OCI-LY3 (cell line): Measurements from ENCODE around the gene POU5F1.
A peak's percentile ranks its signal among the peaks of the same experiment; 100 is the strongest.

ENCODE experiments used
- H2AFZ ChIP-seq: fragments of 200-600, 300-600 bp; shearing (Covaris generic); 2 replicates; pipeline ENCODE4 v1.6.0; 2014; ENCODE audit warnings: antibody characterized with exemption, low read depth, low read length
- H3K27ac ChIP-seq: fragments of 200-600, 300-600 bp; sonication (generic); 2 replicates; pipeline ENCODE4 v1.5.1; 2014; ENCODE audit warnings: mild to moderate bottlenecking, low read length, moderate library complexity, mixed read lengths
- H3K27me3 ChIP-seq: fragments of 200-600, 300-600 bp; sonication (generic); 2 replicates; pipeline ENCODE4 v1.6.1; 2014; ENCODE audit warnings: low read depth, low read length, mixed read lengths
- H3K36me3 ChIP-seq: fragments of 200-600, 300-600 bp; sonication (generic); replicated peaks from 2 replicates; pipeline ENCODE3; 2014; ENCODE audit warnings: low read depth, low read length, mixed read lengths
- H3K4me1 ChIP-seq: fragments of 300-600, 200-600 bp; sonication (generic); 2 replicates; pipeline ENCODE4 v1.6.1; 2014; ENCODE audit warnings: low read length, mixed read lengths
- H3K4me2 ChIP-seq: fragments of 200-600, 300-600 bp; sonication (generic); 2 replicates; pipeline ENCODE4 v1.6.1; 2014; ENCODE audit warnings: low read length, mixed read lengths
- H3K4me3 ChIP-seq: fragments of 300-600, 200-600 bp; sonication (generic); 2 replicates; pipeline ENCODE4 v1.5.1; 2014; ENCODE audit warnings: antibody characterized with exemption, mild to moderate bottlenecking, low read length, moderate library complexity
- H3K79me2 ChIP-seq: fragments of 300-600, 200-600 bp; shearing (Covaris generic); 2 replicates; pipeline ENCODE4 v1.6.1; 2014; ENCODE audit warnings: mild to moderate bottlenecking, low read length, mixed read lengths
- H3K9ac ChIP-seq: fragments of 300-600, 200-600 bp; shearing (Covaris generic); 2 replicates; pipeline ENCODE4 v1.6.0; 2014; ENCODE audit warnings: mild to moderate bottlenecking, low read length, moderate library complexity
- H3K9me3 ChIP-seq: fragments of 200-600, 300-600 bp; shearing (Covaris generic); 2 replicates; pipeline ENCODE4 v1.6.1; 2014; ENCODE audit warnings: low read length, mixed read lengths; ENCODE audit not compliant: insufficient read depth
- H4K20me1 ChIP-seq: fragments of 200-600, 300-600 bp; sonication (generic); 2 replicates; pipeline ENCODE4 v1.6.1; 2016; ENCODE audit warnings: low read length, mixed read lengths; ENCODE audit not compliant: insufficient read depth
- CTCF ChIP-seq: fragments of 200-600, 300-600 bp; sonication (generic); IDR thresholded peaks from 2 replicates; pipeline ENCODE4 v1.5.1; 2014; ENCODE audit warnings: antibody characterized with exemption, low read length, low read depth
- EZH2phosphoT487 ChIP-seq: fragments of 200-600 bp; shearing (Covaris generic); IDR thresholded peaks from 2 replicates; pipeline ENCODE4 v1.6.1; 2018; ENCODE audit warnings: antibody characterized with exemption, mixed run types, low read depth

POU5F1 gene

GRCh38 chr6:31139599-31139998, 30.9 kb downstream of the POU5F1 start:
- Histone ChIP-seq H3K9me3 (no peaks in the 10 kb centered on the region), H3K79me2 (no peaks in the 10 kb centered on the region), H3K4me2 (no peak overlapping the region), H3K36me3 (no peaks in the 10 kb centered on the region), H4K20me1 (no peaks in the 10 kb centered on the region), H3K4me1 (peaks cover 6% of the 10 kb centered on the region), H2AFZ (no peak overlapping the region), H3K27ac (no peak overlapping the region), H3K9ac (no peak overlapping the region), H3K4me3 (no peak overlapping the region), H3K27me3 (no peaks in the 10 kb centered on the region)
- TF ChIP-seq EZH2phosphoT487, result no peak
- no peak for TF ChIP-seq CTCF

GRCh38 chr6:31138982-31139381, 31.5 kb downstream of the POU5F1 start, which contains the start of gene PSORS1C2:
PSORS1C2 (minus strand) TSS chr6:31139066; CDS start chr6:31139026, 40 bp downstream.
- peaks cover 6% of the 10 kb centered on the region for H3K4me1 ChIP-seq
- H3K27ac ChIP-seq, result no peak within 1 kb of the TSS
- H3K27me3 ChIP-seq, result no peaks in the 10 kb centered on the region
- H3K4me2 ChIP-seq, result peak within 1 kb of the TSS; percentile 98
- H3K9ac ChIP-seq, result peak within 1 kb of the TSS; percentile 78
- peak within 1 kb of the TSS; percentile 76; the same call in 1 of the 2 replicates for H2AFZ ChIP-seq
- H3K4me3 ChIP-seq, result peak within 1 kb of the TSS; percentile 75
- no peaks in the 10 kb centered on the region for H3K36me3 ChIP-seq
- no peaks in the 10 kb centered on the region for H3K9me3 ChIP-seq
- no peaks in the 10 kb centered on the region for H4K20me1 ChIP-seq
- no peak for TF ChIP-seq EZH2phosphoT487
- TF ChIP-seq CTCF, result no peak
- no peaks in the 10 kb centered on the region for H3K79me2 ChIP-seq

GRCh38 chr6:31135710-31136109, 34.8 kb downstream of the POU5F1 start:
- Histone ChIP-seq H3K4me1 (peaks cover 6% of the 10 kb centered on the region), H3K4me3 (no peak overlapping the region), H3K9me3 (no peaks in the 10 kb centered on the region), H3K79me2 (no peaks in the 10 kb centered on the region), H3K9ac (no peak overlapping the region), H4K20me1 (no peaks in the 10 kb centered on the region), H2AFZ (no peak overlapping the region), H3K4me2 (no peak overlapping the region), H3K36me3 (no peaks in the 10 kb centered on the region), H3K27me3 (no peaks in the 10 kb centered on the region), H3K27ac (no peak overlapping the region)
- TF ChIP-seq EZH2phosphoT487, result no peak
- TF ChIP-seq CTCF, result no peak

GRCh38 chr6:31132806-31133205, 37.7 kb downstream of the POU5F1 start:
- H3K4me3 ChIP-seq, result no peak overlapping the region
- H3K9ac ChIP-seq, result no peak overlapping the region
- peaks cover 11% of the 10 kb centered on the region for H3K4me1 ChIP-seq
- no peaks in the 10 kb centered on the region for H3K36me3 ChIP-seq
- H2AFZ ChIP-seq, result no peak overlapping the region
- H3K79me2 ChIP-seq, result no peaks in the 10 kb centered on the region
- no peaks in the 10 kb centered on the region for H4K20me1 ChIP-seq
- H3K9me3 ChIP-seq, result no peaks in the 10 kb centered on the region
- no peak overlapping the region for H3K27ac ChIP-seq
- TF ChIP-seq CTCF, result no peak
- TF ChIP-seq EZH2phosphoT487, result no peak
- no peaks in the 10 kb centered on the region for H3K27me3 ChIP-seq
- no peak overlapping the region for H3K4me2 ChIP-seq
